GM18517 (cell line): ENCODE results near the gene SC5D.

Experiments
- ATAC-seq: cut with Tn5 transposase; IDR thresholded peaks from one replicate; pipeline ENCODE4 v1.9.1; 2021; ENCODE audit warnings: mild to moderate bottlenecking, moderate library complexity; ENCODE audit not compliant: unreplicated experiment

Gene SC5D

DNA sequence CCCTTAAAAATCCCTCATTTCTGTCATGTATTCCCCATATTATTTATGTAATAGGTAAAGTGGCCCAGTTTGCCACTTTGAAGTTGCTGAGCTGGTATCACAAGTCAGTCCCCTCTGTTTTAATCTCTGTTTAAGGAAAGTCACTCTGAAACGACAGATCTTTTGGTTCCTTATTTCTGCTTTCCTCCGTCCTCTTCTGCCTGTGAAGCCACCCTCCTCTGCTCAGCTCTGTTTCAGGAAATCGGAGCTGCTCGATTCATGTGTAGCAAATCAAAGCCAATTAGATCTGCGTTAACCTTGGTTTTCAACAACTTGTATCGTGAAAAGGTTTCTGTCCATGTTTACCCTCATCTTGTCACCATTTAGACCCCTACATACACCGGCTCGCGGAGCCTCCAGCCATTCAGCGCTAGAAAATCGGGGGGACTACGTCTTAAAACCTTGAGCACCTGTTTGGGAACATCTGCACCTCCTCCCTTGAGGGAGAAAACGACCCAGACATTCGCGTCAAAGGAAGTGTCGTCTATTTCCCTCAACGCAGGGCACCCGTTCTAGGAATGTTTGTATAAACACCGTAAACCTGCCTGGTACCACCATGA is 576 bp upstream of the SC5D start:
- ATAC-seq = peak; percentile 4

DNA sequence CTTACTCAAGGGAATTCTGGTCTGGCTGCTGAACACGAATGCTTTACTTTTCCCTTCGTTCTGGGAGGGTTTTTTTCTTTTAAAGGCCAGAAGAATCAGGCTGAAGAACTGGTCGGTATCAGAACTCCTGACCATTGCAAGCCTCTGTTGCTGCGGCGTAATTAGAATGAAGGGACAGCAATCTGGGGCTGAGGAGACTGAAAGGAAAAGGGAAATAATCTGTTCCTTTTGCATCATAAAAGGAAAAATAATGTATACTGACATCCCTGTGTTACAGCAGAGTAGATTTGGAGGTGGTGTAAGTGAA is 670 bp downstream of the SC5D start:
- ATAC-seq = peak; percentile 12

DNA sequence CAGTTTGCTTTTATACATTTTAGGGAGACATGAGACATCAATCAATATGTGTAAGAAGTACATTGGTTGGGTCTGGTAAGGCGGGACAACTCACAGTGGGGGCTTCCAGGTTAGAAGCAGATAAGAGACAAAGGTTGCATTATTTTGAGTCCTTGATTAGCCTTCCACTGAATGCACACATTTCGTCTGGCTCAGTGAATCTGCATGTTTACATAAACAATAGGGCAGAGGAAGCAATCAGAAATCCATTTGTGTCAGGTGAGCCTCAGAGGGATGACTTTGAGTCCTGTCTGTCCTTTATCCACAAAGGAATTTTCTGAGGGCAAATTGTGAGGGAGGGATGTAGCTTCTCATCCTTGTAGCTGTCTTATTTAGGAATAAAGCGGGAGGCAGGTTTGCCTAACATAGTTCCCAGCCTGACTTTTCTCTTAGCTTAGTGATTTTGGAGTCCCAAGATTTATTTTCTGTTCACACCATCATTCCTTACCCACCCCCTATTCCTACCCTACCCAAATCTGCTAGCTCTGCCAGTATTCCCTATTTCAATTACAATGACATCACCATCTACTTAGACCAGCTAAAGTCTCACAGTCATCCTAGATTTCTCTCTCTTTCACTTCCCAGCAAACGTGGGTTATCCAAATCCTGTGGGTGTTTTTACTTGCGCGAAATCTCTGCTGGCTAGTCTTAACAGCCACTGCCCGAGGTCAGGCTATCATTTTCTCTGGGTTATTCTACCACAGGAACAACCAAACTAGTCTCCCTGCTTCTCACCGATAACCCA is 2.9 kb downstream of the SC5D start:
- ATAC-seq = no peak

DNA sequence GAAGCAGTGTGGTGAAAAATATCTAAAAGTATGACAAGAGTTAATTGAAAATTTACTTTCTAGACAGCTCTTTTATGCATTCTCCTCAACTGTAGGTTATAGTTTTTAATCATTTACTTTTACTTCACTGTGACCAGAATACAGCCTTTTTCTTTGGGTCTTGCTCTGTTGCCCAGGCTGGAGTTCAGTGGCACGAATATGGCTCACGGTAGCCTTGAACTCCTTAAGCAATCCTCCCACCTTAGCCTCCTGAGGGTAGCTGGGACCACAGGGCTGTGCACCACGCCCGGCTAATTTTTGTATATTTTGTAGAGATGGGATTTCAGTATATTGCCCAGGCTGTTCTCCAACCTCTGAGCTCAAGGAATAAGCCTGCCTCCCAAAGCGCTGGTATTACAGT is 5.3 kb downstream of the SC5D start:
- ATAC-seq = no peak

DNA sequence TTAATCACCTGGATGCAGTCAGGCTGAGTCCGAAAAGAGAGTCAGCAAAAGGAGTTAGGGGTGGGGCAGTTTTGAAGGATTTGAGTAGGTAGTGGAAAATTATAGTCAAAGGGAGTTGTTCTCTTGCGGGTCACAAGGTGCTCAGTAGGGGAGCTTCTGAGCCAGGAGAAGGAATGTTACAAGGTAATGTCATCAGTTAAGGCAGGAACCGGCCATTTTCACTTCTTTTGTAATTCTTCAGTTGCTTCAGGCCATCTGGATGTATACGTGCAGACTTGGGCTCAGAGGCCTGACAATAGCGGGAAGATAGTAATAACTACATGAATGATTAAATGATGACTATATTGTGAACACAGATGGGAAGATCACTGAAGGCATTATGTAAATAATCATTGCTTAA is 6.2 kb downstream of the SC5D start:
- ATAC-seq = no peak

DNA sequence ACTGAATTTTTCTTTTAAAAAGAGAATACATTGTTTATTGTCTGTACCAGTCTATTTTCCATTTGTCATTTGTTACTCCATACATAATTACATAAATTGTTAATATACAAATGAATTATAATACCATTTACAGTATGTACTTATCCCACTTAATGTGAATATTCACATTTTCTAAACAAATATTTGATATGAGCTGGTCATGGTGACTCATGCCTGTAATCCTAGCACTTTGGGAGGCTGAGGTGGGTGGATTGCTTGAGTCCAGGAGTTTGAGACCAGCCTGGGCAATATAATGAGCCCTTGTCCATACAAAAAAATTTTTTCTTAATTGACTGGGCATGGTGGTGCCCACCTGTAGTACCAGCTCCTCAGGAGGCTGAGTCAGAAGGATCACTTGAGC is 6.8 kb downstream of the SC5D start:
- ATAC-seq = no peak

DNA sequence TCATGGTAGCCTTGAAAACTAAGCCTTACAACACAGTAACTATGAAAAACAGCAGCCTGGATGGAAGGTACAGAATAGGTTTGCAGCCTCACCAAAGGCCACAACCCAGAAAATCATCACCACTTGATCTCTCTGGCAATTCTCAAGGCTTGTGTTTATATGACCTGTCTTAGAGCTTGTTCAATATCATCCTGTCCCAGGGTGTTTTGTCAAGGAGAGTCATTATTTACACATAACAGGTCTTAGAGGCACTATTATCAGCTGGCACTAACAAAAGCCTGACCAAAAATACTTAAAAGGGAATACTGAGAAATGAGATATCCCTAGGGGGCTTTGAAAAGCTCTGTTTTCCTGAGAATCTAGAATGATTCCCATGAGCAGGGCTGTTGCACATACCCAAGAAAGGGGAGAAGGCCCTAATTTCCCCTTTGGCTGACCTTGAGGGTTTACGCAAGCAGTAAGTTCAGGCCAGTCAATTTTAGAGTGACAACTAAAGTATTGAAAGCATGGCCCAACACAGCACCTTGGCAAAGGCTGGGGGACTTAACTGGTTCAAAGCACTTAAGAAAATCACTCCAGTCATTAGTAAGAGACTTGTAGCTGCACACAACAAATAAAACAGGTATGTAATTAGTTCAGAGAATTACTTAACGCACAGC is 7.9 kb downstream of the SC5D start:
- ATAC-seq = no peak

DNA sequence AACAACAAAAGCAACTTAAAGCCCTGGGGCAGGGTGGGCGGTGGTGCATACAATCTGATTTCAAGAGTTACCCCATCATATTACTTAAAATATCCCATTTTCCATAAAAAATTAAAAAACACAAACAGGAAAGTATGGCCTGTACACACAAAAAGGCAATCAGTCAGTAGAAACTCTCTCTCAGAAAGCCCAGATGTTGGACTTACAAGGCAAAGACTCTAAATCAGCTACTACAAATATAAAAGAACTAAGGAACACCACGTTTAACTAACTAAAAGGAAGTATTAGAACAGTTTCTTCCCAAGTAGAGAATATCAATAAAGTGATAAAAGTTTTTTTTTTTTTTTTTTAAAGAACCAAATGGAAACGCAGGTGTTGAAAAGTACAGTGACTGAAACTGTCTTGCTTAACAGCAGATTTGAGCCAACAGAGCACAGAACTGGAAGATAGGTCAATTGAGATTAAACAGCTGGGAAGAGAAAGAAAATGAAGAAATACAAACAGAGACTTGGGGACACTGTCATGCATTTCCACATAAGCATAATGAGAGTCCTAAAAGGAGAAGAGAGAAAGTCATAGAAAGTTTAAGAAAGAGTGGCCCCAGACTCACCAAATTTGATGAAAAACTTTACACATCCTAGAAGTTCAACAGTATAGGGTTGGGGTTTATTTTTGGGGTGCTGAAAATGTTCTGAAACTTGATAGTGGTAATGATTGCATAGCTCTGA is 8.6 kb downstream of the SC5D start:
- no peak for ATAC-seq

DNA sequence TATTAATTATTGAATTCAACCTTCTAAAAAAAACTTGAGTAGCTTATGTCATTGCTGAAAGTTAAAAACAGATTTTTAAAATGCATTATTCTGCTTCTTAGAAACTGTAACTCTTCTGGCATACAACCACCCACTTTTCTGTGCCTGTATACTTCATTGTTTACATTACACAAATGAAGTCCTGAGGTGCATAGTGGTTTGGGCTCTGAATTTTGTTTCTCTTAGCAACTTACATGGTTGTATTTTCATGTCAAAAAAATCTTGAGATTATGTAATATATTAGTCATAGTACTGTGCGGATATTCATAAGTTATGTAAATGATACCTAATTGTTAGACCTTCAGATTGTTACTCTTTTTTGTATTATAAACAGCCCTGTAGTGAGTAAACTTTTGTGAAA is 12.2 kb downstream of the SC5D start:
- no peak for ATAC-seq

DNA sequence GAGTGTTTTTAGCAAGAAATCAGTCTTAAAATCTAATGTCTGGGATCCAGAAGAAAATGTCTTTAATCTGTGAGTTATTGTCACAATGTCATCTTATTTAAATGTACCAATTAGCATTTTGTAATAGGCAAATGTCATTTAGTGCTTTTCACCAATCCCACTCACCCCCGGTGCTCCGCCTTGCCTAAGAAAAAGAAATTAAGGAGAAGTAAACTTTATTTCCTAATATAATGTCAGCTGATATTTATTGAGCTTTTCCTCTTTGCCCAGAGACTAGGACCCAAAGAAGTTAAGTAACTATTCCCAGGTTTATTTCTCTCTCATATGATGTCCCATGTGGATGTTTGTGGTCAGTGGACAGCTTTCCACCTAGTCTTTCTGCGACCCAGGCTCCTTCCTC is 16.2 kb downstream of the SC5D start:
- no peak for ATAC-seq

DNA sequence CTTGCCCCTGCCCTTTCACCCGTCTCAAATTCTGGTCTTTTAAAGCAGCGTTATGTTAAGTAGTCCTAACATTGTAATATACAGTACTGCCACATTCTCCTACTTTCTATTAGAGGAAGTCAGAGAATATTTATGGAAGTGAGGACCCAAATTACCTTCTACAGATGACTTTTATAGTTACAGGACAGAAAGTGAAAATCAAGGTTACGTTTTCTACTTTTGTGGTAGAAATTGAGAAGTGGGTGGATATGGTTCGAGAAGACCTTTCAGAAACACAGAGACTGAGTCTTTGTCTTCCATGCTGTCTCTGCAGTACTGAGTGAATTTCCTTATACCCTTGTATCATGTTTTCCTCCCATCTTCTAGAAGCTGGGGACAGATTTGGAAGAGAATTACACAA is 17.1 kb downstream of the SC5D start:
- ATAC-seq = peak; percentile 89

DNA sequence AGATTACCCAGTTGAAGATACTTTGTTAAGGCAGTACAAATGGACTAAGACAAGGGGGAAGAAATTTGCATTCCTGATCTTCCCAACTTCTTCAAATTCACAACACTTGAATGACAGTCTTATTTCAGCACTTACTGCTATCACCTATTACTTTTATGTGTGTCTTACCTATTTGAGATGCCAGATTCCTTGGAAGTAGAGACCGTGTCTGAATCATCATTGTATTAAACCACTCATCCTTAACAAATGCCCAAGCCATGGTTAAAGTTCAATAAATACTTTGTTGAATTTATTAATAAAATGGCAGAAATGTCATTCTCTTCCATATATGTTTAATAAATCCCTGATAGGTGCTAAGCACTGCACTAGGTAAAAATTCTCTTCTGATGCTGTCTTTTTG is 18.3 kb downstream of the SC5D start:
- no peak for ATAC-seq

DNA sequence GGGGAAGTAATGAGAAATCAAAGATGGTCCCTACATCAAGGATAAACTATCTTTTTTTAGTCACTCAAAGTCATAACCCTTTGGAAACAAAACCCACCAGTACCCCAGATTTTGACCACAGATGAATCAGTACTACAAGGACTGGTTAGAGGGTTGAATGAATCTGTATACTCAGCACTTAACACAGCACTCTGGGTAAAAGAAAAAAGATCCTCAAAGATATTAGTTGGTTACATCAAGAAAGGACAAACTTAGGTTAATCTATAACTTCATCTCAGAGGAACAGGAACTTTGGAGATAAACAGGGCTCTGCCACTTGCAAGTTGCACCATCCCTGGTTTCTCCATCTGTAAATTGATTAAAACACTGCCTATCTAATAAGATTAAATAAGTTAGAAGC is 18.8 kb downstream of the SC5D start:
- ATAC-seq = no peak

DNA sequence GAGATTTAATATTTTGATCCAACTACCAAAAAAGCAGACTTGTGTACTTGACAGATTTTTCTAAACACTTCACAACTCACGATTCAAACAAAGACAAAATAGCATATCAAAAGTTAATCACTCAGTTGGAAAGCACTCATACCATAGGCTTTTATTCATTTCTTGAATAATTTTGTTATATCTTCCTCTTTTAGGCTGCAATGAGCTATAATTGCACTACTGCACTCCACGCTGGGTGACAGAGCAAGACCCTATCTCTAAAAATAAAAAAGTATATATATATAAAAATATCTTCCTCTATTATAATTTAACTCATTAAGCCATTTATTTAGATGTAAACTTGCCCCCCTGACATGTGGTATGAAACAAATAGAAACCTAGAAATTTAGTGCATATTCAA is 19.9 kb downstream of the SC5D start:
- no peak for ATAC-seq

DNA sequence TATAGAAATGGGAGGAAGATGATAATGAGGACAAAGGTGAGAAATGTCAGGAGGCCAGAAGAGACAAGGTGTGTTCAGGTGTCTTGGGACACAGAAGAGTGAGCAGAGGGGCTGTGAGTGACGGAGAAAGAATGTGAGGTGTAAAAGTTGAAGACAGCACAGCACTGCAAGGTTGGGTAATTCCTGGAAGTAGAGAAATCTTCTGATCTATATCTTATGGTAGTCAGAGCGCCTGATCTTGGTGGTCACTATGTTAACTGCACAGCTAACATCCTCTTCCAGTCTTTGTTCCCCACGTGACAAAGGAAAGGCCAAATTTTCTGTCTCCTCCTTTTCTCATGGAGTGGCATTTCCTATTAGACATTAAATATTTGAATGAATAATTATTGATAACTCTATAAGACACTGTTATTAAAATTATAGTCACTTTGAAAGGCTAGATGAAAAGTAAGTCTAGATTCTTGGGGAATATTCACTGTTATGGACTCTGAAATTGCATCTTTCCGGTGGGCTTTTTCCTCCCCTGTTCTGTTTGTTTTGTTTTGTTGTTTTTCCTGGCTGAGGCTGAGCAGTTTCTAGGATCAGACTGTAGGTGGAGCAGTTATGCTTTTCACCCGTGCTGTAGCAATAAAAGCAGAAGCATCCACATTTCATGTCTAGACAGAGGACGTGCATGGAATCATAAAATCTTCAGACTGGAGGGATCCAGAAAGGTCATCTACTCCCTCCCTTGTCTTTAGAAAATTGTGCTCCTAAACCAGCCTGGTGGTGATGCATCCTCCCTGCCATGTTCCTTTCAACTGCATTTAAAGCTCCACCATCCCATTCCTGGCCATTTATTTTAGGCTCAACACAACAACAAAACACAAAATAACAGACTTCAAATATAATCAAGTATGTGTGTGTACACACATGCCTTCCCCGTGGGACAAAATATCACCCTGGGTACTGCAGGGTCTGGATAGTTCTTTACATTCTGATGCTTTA is 26.6 kb downstream of the SC5D start:
- no peak for ATAC-seq

DNA sequence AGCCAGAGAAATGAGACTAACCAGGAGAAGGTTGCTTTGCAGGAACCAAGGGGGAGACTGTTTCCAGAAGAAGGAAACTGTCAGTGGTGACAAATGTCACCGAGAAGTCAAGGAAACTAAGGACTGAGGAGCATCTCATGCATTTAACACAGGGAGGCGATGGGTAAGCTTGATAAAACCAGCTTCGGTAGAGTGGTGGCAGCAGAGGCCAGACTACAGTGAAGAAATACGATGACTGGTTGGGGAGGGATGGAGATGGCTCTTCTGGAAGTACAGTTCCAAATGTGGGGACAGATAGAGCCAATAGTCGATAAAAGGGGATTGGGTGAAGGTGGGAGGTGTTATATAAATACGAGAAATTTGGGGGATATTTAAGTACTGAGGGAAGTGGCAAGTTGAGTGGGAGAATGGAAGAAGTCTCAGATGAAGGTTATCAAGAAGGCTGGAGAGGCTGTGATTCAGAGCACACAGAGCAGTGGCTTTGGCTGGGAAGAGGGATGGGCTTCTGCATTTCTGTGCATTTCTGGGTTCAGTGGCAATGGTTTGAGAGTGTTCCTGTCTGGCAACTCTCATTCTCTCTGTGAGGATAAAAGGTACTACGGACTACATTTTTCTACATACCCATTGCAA is 29.2 kb downstream of the SC5D start:
- ATAC-seq = peak; percentile 64

DNA sequence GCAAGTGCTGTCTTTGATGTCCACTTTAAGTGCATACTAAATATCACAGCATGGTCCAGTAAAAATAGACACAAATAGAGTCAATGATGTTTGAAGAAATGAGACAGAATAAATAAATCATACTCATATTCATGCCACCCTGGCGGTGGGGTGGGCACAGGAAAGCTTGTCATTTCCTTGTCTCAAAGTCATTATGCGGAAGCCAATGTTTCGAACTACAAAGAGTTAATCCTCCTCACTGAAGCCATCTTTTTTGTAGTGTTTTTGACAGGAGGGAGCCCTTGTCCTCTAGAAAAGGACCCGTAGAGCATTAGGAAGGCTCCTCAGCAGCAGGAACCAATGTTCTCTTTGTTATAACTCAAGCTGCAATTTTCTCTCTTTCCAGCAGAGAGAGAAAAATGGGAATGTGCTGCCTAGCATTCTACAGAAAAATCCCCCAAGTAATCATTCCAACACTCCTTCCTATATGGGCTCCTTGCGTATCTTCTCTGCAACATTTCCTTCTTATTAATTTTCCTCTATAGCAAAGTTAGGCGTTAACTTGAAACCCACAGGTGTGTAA is 30.6 kb downstream of the SC5D start:
- no peak for ATAC-seq

DNA sequence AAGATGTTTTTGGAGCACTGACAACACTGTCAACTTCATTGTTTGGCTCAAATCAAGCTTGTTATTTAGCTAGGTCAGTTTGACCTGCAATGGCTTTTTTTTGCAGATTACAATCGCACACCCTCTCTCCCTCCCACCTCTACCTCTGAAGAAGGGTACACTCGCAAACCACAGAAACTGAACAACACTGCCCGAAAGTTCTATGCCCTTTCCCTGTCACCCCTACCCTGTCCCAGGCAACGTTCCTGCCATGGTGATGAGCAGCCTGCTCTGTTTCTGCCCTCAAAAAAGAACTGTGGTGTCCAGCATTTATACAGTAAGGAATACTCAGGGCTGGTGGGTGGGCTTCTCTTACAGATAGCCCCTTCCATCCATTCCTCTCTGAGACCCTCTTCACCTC is 33.7 kb downstream of the SC5D start:
- ATAC-seq = no peak

DNA sequence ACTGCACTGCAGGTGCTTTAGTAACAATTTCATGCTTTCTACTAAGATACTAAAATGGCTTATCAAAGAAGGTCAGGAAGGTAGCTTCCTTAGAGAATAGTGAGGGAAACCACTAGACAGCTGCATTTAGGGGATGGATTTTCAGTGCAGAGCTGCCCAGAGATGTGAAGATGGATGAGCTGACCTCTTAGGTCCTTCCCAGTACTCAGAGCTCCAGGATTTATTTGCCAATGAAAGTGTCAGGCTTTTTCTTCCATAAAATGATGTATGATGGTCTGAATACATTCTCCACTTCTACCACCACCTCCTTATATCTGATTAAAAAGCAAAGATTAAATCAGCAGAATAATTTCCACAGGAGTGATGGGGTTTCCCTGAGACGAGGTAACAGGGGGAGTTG is 35.0 kb downstream of the SC5D start:
- no peak for ATAC-seq
